Epithelial cell of prostate (primary cell): ENCODE results near the gene RNFT2.

Experiments used
- DNase-seq: peaks from one replicate; pipeline ENCODE4 v3.0.0-alpha.2; 2011; ENCODE audit warnings: low read depth, low spot score
- H3K27ac ChIP-seq: fragments of 450-650 bp; 2 replicates; pipeline ENCODE4 v1.5.1; 2017; ENCODE audit warnings: mild to moderate bottlenecking

Gene RNFT2

DNA sequence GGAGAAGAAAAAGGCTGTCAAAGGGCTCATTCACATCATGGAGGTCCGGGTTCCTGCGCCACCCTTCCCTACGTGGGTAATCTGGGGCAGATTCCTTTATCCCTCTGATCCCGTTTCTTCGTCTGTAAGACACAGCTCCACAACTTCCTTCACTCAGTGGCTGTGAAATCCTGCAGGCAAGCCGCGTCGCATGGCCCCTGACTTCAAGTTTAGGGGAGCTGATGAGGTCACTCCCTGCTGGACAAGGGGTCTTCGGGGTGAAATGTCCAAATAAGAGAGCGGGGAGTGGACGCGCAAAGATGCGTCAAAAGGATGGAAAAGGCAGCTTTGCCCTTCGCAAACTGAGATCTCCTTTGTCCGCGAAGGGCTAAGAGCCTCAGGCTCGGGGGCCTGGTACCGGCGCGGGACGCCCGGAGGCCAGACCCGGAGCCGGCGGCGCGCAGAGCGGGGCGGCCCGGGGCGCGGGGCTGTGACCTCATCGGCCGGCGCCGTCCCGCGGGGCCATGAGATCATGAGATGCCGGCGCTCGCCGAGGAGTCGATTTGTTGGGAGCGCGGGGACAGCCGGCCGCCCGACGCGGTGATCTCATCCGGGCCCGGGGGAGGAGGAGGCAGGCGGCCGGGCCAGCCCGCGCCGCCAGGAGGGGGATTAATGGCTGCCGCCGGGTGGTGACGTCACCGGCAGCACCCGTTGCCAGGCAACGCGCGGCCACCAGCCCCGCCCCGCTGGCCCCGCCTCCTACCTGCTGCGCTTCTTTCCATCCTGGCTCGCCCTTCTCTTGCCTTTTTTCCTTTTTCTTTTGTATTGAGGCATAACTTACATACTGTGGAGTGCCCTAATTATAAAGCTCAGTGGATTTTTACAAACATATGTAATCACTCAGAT lies 81.1 kb downstream of the RNFT2 start:
- peak overlapping the region; percentile 83 for H3K27ac ChIP-seq
- peak; percentile 65 for DNase-seq

DNA sequence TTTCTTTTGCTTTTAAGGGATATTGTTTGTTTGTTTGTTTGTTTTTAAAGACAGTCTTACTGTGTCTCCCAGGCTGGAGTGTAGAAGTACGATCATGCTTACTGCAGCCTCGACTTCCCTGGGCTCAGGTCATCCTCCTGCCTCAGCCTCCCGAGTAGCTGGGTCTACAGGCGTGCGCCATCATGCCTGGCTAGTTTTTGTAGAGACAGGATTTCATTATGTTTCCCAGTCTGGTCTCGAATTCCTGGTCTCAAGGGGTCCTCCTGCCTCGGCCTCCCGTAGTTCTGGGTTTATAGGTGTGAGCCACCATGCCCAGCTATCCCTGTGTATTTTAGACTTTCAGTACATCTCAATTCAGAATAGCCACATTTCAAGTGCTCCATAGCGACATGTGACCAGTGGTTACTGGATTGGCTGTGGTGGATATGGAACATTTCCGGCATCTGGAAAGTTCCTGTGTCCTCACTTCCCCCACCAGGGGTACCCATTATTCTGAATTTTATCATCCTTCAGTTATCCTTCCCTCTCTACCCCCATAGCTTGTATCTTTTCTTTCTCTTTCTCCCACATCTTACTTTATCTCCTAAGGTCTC lies 82.0 kb downstream of the RNFT2 start:
- no peak for DNase-seq
- no peak overlapping the region for H3K27ac ChIP-seq

DNA sequence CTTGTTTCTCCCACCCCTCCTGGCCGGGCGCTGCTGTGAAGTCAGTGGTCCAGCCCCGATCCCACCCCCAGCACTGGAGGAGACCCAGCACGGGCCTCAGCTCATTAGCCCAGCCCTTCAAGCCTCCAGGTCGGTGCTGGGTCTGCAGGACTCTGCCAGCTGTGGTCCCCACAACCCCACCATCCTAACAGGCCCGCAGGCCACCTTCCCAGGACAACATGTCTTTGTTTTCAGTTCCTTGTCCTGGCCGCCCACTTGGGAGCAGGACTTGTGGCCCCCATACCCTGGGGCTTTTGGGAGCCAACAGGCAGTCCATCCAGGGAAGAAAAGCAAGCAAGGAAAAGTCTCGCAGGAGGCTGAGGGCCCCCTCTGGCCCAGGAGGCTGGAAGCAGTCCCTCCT lies 83.2 kb downstream of the RNFT2 start:
- no peak for DNase-seq
- no peak overlapping the region for H3K27ac ChIP-seq

DNA sequence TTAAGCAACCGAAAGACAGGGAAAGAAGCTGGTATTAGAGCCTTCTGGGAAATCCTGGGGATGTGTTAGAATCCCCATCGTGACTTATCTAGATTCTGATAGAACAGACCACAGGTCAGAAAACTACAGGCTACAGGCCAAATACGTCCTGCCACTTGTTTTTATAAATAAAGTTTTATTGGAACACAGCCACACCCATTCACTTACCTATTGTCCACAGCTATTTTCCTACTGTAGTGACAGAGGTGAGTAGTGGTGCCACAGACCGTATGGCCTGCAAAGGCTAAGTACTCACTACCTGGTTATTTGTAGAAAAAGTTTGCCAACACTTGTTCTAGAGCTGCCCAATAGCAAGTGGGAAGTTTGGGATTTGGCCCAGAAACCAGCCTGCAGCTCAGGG lies 89.3 kb downstream of the RNFT2 start:
- no peak for DNase-seq
- no peak overlapping the region for H3K27ac ChIP-seq

DNA sequence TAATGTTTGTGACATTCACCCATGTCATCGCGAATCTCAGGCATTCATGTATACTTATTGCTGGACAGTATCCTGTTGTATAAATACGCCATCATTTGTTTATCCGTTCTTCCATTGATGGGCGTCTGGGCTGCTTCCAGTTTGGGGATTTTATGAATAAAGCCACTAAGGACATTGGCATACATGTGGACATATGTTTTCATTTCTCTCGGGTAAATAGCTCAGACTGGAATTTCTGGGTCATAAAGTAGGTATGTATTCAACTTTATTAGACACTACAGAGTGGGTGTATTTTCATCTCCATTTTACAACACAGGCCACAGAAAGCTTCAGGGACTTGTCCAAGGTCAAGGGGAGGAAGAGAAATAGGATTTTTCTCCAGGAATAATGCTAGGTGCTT lies 94.2 kb downstream of the RNFT2 start:
- H3K27ac ChIP-seq, result no peak overlapping the region
- no peak for DNase-seq

DNA sequence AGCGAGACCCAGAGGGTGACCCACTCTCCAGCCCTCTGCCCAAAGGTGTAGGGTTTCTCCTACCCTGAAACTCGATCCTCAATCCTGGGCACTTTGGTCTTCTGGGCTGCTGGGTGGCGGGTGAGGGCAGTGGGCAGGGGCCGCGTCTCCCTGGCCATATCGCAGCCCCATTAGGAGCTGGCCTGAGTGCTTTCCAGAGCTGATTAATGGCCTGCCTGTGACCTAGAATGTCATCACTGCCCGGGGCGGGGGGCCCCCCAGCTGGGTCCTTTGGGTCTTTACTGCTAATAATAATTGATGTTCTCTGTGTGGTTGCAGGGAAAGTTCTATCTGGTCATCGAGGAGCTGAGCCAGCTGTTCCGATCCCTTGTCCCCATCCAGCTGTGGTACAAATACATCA lies 95.4 kb downstream of the RNFT2 start:
- no peak for DNase-seq

DNA sequence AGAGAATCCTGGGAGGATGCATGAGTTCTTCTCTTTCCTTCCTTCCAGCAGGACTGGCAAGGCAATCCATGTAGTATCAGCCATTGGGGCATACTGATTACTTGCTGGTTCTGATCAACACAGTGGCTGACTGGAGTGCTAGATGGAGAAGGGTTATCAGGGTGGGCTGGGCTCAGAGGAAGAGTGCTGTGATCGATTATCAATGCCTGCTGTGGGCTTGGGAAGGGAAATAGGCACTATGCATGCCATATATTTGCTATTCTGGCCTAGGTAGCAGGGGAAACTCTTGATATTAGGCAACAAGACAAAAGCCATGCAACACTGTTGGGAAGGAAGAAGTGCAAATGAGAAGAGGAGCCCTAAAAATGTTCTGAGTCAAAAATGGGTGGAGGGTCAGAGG lies 97.4 kb downstream of the RNFT2 start:
- DNase-seq, result no peak
- H3K27ac ChIP-seq, result no peak overlapping the region

More for the DNA sequence above, 95.4 kb downstream of the RNFT2 start:
- H3K27ac ChIP-seq, result no peak overlapping the region

DNA sequence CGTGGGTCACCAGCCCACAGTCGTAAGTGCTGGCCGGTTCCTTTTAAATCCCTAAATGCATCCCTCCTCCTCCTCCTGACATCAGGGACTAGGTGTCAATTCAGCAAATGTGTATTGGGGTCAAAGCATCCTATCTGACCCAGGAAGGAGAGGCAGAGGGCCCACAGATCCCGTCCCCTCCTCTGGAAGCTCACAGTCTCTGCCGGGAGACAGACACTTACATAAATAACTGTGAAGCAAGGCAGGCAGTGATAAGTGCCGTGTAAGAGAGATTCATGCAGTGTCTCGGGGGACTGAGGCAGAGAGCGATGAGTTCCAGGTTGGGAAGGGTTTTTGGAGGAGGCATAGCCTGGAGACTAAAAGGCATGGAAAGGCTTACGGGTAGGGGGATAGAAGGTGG lies 99.0 kb downstream of the RNFT2 start:
- DNase-seq, result no peak
- no peak overlapping the region for H3K27ac ChIP-seq

DNA sequence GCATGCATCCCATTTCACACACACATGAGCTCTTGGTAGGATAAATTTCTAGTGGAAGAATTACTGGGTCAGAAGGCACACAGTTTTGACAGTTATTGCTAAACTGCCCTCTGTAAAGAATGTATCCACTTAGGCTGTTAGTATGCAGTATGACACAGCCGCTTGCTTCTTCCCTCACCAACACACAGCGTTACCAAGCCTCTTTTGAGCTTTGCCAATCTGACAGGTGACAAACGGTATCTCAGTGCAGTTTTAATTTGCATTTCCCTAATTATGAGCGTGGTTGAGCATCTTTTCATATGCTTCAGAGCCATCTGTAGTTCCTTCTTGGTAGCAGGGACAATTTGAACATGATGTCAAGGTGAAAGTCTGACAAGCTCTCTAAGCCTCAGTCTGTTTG lies 100.2 kb downstream of the RNFT2 start:
- no peak for DNase-seq
- H3K27ac ChIP-seq, result no peak overlapping the region

DNA sequence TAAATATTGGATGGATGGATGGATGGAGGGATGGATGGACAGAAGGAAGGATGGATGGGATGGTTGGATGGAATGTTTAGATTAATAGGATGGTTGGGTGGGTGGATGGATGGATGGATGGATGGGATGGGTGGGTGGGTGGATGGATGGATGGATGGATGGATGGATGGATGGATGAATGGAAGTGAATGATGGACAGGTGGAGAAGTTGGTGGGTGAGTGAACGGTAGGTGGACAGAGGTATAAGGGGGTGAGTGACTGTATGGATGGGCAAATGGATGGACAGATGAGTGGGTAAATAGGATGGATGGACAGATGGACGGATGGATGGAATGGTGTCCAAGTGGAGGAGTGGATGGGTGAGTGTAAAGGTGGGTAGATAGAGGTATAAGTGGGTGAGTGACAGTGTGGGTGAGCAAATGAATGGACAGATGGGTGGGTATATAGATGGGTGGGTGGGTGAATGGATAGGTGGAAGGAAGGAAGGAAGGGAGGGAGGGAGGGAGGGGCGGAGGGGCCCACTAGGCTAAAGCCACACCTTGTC lies 101.2 kb downstream of the RNFT2 start:
- DNase-seq, result no peak
- H3K27ac ChIP-seq, result no peak overlapping the region

DNA sequence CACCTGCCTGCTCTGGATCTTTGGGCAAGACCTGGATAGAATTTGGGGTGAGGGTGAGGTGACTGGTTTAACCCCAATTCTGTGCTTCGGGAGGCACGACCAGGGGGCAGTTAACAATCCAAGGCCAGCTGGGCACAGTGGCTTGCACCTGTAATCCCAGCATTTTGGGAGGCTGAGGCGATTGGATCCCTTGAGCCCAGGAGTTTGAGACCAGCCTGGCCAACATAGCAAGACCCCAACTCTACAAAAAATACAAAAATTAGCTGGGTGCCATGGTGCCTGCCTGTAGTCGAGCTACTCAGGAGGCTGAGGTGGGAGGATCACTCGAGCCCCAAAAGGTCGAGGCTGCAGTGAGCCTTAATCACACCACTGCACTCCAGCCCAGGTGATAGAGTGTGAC lies 105.0 kb downstream of the RNFT2 start:
- H3K27ac ChIP-seq, result no peak overlapping the region
- DNase-seq, result no peak

DNA sequence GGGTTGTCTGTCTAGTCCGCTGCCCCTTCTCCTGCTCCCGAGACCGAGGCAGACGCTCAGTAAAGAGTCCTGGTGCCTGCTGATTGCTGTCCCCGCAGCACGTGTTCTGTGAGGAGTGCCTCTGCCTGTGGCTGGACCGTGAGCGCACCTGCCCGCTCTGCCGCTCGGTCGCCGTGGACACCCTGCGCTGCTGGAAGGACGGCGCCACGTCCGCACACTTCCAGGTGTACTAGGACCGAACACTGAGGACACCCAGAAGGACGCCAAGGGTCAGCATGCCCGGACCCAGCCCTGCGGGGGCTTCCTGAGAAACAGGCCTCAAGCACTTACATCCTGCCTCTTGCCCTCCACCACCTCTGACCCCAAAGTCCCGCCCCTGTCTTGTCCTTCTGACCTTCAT lies 111.1 kb downstream of the RNFT2 start:
- H3K27ac ChIP-seq, result no peak overlapping the region
- no peak for DNase-seq

DNA sequence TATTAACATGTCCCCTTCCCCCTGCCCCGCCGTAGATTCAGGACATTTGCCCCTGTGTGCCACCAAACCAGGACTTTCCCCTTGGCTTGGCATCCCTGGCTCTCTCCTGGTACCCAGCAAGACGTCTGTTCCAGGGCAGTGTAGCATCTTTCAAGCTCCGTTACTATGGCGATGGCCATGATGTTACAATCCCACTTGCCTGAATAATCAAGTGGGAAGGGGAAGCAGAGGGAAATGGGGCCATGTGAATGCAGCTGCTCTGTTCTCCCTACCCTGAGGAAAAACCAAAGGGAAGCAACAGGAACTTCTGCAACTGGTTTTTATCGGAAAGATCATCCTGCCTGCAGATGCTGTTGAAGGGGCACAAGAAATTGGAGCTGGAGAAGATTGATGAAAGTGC lies 114.2 kb downstream of the RNFT2 start:
- no peak for DNase-seq
- H3K27ac ChIP-seq, result no peak overlapping the region

DNA sequence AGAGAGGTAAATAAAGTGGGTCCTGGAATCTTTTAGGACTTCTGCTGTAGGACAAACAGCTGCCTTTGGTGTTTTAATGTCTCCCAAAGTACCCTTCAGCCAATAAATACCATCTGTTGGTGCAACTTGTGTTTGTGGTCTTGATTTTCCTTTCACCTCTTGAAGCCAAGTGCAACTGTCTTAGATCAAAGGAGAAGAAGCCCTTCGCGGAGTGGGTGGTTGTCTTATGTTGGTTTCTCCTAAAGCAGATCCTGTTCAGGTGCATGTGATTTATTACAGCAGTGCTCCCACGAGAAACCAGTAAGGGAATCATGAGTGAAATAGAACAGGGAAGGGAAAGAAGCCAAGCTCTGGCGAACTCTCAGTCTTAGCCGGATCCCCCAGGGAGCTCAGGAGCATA lies 115.4 kb downstream of the RNFT2 start:
- DNase-seq, result no peak
- H3K27ac ChIP-seq, result no peak overlapping the region

DNA sequence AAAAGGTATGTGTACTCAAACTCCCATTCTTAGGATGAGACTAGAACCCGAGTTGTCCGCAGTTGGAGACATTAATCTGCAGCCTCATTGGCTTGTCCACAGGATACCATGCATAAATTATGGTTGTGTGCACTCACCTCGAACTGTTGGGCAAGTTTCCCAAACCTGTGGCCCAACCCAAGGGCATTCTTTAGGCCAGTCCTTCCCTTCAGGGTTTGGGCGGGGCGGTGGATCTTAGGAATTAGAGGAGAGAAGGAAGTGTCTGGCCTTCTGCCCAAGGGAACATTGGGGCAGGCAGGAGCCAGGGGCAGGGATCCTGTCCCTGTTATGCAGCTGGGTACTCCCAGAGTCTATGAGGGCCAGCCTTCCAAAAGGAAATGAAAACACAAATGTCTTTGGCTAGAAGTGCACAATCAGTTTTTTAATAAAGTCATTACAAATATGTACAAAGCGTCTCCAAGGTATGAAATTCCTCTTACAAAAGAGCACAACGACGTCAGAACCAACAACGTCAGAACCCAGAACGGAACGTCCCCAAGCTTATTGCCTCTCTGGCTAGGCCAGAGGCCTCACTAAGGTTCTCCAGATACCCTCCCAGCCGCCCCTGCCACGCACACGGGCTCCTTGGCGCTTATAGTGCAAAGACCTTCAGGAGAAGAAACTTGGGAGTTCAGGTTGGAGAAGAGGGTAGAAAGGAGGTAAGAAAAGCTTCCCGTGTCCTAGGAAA lies 117.8 kb downstream of the RNFT2 start:
- H3K27ac ChIP-seq, result no peak overlapping the region
- DNase-seq, result no peak

DNA sequence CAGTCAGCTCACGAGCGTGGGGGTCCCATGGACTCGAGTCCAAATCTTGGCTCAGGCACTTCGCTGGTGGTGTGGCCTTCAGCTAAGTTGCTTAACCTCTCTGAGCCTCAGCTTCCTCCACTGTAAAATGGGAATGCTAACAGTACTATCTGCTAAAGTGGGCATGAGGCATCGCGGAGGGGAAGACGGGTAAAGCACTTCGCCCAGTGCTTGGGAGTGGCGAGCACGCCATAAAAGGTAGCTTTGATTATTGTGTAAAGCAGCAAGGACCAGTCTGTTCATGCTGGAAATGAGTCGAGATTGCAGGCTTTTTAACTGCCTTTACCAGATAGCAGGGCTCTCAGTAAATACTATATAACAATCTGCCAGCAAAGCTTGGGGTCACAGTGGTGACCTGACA lies 118.6 kb downstream of the RNFT2 start:
- H3K27ac ChIP-seq, result no peak overlapping the region
- DNase-seq, result no peak

DNA sequence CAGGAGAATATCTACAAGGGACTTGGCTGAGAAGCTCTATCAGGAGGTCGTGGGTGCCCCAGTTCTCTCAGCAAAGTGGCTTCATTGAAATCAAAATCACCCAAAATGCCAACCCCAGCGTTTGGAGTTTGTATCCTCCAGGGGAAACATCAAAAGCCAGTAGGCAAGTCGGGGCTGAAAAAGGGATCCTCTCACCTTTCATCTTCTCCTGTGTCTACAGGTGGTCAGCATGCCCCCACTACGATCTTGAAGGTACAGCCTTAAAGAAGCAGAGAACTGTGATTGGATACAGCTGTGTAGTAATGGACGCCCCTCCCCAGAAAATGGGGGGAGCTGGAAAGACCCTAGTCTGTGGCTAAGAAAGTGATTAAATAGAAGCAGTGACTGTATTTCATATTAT lies 121.0 kb downstream of the RNFT2 start:
- no peak for DNase-seq
- H3K27ac ChIP-seq, result no peak overlapping the region

DNA sequence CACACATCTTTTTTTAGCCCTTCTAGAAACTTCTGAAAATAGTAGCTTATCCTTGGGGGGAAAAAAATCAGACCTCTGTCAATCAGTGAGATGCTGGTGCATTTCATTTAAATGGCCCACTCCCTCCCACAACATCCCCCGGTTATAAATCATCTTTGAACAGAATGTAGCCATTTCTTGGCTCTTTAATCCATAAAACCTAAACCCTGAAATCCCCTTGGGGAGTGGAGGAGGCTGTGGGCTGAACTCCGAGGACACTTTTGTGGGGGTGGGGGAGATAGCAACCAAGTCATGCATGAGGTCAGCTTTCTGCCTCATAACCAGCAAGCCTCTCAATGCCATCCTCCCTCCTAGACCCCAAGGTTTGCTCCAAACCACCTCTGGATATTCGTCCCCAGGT lies 122.1 kb downstream of the RNFT2 start:
- no peak overlapping the region for H3K27ac ChIP-seq
- no peak for DNase-seq

DNA sequence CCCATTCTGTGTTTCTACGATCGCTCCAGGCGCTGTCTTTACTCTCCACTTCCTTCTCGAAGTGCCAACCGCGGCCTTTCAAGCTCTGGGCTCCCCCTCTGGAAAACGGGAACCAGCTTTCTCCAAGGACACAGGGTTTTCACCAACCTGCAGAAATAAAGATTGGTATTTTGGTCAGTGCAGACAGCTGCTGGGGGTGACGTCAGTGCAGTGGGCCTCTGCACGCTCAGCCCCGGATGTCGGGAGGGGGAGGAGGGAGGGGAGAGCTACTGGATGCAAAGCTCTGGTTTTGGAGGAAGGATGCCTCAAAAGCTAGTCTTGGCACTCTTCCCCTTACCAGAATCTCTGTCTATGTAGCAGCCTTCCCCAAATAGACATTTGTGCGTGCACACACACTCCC lies 123.2 kb downstream of the RNFT2 start:
- no peak for DNase-seq
- no peak overlapping the region for H3K27ac ChIP-seq

DNA sequence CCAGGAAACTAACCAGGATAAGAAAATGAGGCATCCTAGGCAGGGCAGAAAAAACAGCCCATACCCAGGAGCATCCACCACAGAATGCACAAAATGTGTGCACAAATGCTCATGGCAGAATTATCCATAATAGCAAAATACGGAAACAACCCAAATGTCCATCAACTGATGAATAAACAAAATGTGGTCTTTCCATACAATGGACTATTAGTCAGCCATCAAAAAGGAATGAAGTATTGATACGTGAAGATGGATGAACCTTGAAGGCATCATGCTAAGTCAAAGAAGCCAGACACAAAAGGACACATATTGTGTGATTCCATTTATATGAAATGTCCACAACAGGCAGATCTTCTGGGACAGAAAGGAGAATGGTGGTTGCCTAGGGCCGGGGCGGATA lies 124.1 kb downstream of the RNFT2 start:
- no peak for DNase-seq
- H3K27ac ChIP-seq, result no peak overlapping the region

DNA sequence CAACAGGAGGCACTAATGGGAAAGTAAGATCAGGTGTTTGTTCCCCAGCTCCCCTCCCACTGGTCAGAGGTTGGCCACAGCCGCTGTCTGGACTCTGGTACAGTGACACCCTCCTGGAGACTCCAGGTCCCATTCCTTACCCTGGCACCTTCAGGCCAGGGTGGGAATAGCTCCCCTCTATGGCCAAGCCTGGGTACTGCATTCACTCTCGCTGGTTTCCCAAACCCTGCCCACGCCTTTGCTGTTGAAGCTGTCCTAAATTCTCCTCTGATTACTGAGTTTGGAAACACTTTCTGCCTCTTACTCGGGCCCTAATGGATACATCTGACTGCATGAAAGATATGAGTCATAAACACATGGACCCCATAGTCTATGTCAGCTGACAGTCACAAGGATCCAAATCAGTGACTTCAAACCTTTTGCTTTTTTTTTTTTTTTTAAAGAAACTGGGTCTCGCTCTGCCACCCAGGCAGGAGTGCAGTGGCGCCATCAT lies 125.2 kb downstream of the RNFT2 start:
- no peak overlapping the region for H3K27ac ChIP-seq
- DNase-seq, result no peak
